T-cell (primary cell): ENCODE results near the gene SLC25A22. TPM values are rescaled to one million over a fixed set of nuclear protein-coding genes. Genes with fewer than 3 reads are reported as not detected.

Source experiments
- ATAC-seq, 4 experiments: fragments of 200-7000 bp in 3 of 4; fragments of 150-1000 bp in 1 of 4; cut with Tn5 transposase; replicated peaks in 1 of 4; 1 replicate in 3 of 4; 2 replicates in 1 of 4; pipeline ENCODE4 v1.10.0; 2021; ENCODE audit warnings: moderate library complexity in 3 of 4, mild to moderate bottlenecking in 2 of 4, moderate number of reproducible peaks in 1 of 4
- CTCF ChIA-PET, 2 donors: fragments of 300-600 bp; sonication (Branson Sonifier 250); formaldehyde crosslinking; loops; one replicate each; lab custom pipeline; 2022; ENCODE audit warnings: antibody characterized with exemption in 2 of 2; lab: Charles Lee
- POLR2A ChIA-PET, 2 donors: fragments of 300-600 bp; sonication (Branson Sonifier 250); formaldehyde crosslinking; loops; one replicate each; lab custom pipeline; 2022; ENCODE audit warnings: antibody characterized with exemption in 2 of 2; lab: Charles Lee
- DNase-seq, 35 experiments: peaks; one replicate each; pipeline versions ENCODE4 v3.0.0 to v3.0.0-alpha.2; 2013 to 2023
- H3K27ac ChIP-seq: one replicate; pipeline ENCODE4 v1.5.1; 2013; ENCODE audit warnings: low read length
- H3K27me3 ChIP-seq, 2 experiments: replicated peaks in 1 of 2; 1 replicate in 1 of 2; 2 replicates in 1 of 2; pipeline versions ENCODE4 v1.6.1 to v1.7.0; 2013; ENCODE audit warnings: low read length in 1 of 2, mixed read lengths in 1 of 2; ENCODE audit not compliant: control insufficient read depth in 2 of 2, insufficient read depth in 2 of 2; ENCODE audit errors: extremely low read depth in 1 of 2
- H3K36me3 ChIP-seq, 2 donors: 1 replicate in 1 of 2; 2 replicates in 1 of 2; pipeline versions ENCODE4 v1.6.1 to v1.7.0; 2013; ENCODE audit warnings: low read length in 1 of 2; ENCODE audit not compliant: control insufficient read depth in 2 of 2, insufficient read depth in 1 of 2; ENCODE audit errors: extremely low read depth in 1 of 2
- H3K4me1 ChIP-seq, 2 experiments: 1 replicate in 1 of 2; 2 replicates in 1 of 2; pipeline versions ENCODE4 v1.6.1 to v1.7.0; 2013; ENCODE audit warnings: low read length in 2 of 2, mixed read lengths in 1 of 2; ENCODE audit not compliant: insufficient read depth in 2 of 2, control insufficient read depth in 1 of 2; ENCODE audit errors: extremely low read depth in 1 of 2
- H3K4me3 ChIP-seq, 2 donors: 1 replicate in 1 of 2; 2 replicates in 1 of 2; pipeline versions ENCODE4 v1.5.1 to v1.7.0; 2013; ENCODE audit warnings: mild to moderate bottlenecking in 2 of 2, low read length in 1 of 2, moderate library complexity in 1 of 2; ENCODE audit not compliant: control insufficient read depth in 1 of 2; ENCODE audit errors: extremely low read depth in 1 of 2
- H3K9me3 ChIP-seq: 2 replicates; pipeline ENCODE4 v1.7.0; 2013
- H3K27ac Mint-ChIP-seq, 2 donors: one replicate each; pipeline ENCODE4 v1.8.0; 2020 to 2021; ENCODE audit warnings: mild to moderate bottlenecking in 2 of 2, mixed read lengths in 2 of 2
- H3K27me3 Mint-ChIP-seq, 2 donors: one replicate each; pipeline ENCODE4 v1.8.0; 2021 to 2022; ENCODE audit warnings: mixed read lengths in 2 of 2
- H3K36me3 Mint-ChIP-seq: one replicate; pipeline ENCODE4 v1.8.0; 2021; ENCODE audit warnings: mixed read lengths
- H3K4me1 Mint-ChIP-seq, 3 donors: one replicate each; pipeline ENCODE4 v1.8.0; 2020 to 2022; ENCODE audit warnings: mixed read lengths in 3 of 3, mild to moderate bottlenecking in 1 of 3
- H3K4me3 Mint-ChIP-seq, 3 donors: one replicate each; pipeline ENCODE4 v1.8.0; 2020 to 2022; ENCODE audit warnings: mild to moderate bottlenecking in 3 of 3, mixed read lengths in 3 of 3, moderate library complexity in 3 of 3
- H3K9me3 Mint-ChIP-seq, 3 donors: one replicate each; pipeline ENCODE4 v1.8.0; 2020 to 2022; ENCODE audit warnings: mixed read lengths in 3 of 3
- WGBS: methylation state at CpG from one replicate; pipeline ENCODE4 v1.1.5; 2013; ENCODE audit warnings: missing lambda C conversion rate; ENCODE audit not compliant: insufficient coverage; 5-methylcytosine and 5-hydroxymethylcytosine counted together
- total RNA-seq, 35 experiments: library from RNA in 6 of 35; stranded (reverse) in 6 of 35; fragments of 120-200 nt in 1 of 35; gene quantifications; one replicate each; pipeline versions ENCODE4 v1.2.1 to v1.2.4 and lab custom pipeline; 2013 to 2026

Gene SLC25A22
- total RNA-seq, 5 donors from 2014 or later (not counting 1 experiment from before 2014, with no cell fraction given): 22.4 to 37.4 (median 35.1) TPM

DNA sequence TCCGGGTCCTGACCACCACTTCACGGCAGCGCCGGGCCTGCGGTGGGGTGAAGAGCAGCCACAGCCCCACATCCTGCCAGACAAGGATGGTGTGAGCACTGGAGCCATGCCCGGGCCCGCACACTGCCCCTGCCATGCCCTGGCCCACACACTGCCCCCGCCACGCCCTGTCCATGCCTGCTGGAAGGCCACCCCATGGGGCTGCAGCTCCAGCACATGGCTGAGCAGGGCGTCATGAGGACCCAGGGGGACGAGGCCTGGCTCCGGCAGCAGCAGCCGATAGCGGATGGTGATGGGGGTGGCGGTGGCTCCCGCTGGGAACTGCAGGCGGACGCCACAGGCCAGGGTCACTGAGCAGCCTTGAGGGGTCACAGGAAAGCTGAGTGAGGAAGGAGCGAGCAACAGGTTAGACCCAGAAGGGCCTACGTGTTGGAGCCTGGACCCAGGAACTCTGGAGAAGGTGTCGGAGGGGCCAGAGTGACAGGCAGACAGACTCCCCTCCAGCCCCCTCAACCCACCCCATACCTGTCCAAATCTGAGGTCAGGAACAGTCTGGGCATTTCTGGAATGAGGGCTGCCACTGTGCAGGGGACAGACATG, 4.0 kb upstream of the SLC25A22 start:
- Histone ChIP-seq H3K9me3 (no peaks in the 10 kb centered on the region), H3K27me3 (no peaks in the 10 kb centered on the region), H3K4me3 (no peak overlapping the region), H3K4me1 (peaks cover 15 to 46% of the 10 kb centered on the region in 2 experiments), H3K27ac (no peak overlapping the region), H3K36me3 (peaks cover 9 to 21% of the 10 kb centered on the region in 2 donors)
- POLR2A ChIA-PET: no interaction called here
- peak overlapping the region in 1 of 3 donors; percentile 50 for H3K4me3 Mint-ChIP-seq
- no peaks in the 10 kb centered on the region for H3K36me3 Mint-ChIP-seq
- H3K9me3 Mint-ChIP-seq: no peaks in the 10 kb centered on the region
- peaks cover 2 to 15% (median 12%) of the 10 kb centered on the region in 3 donors for H3K4me1 Mint-ChIP-seq
- no peak overlapping the region for H3K27ac Mint-ChIP-seq
- DNase-seq (no peak), ATAC-seq (no peak)
- 96% methylated on average over 18 of the region's 21 CpGs for WGBS
- no peaks in the 10 kb centered on the region for H3K27me3 Mint-ChIP-seq
- CTCF ChIA-PET: no interaction called here

DNA sequence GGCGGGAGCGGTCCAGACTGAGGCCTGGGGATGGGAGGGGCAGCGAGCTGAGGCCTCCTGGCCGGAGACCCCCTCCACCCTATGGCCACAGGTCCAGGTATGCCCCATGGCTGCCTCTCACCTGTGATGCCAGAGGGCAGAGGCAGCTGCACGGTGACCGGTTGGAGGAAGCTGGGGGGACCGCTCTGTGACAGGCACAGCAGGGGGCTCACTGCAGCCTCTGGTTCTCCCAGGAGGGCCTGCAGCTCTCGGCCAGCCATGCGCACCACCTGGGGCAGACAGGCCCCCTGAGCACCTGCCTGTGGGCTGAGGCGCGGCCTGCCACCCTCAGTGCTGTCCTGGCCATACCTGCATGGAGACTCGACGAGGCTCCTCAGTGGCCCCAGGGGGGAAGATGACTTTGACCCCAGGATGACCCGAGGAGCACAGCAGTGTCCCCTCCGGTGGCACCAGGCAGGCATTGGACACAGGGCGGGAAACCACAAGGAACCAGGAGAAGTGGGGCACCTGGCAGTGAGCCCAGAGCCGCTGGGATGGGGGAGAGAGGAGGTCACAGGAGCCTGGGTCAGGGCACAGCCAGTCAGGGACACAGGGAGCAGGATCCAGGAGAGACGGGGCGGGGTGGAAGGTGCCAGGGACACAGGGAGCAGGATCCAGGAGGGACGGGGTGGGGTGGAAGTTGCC, 3.2 kb upstream of the SLC25A22 start:
- no peaks in the 10 kb centered on the region for H3K9me3 ChIP-seq
- ChIA-PET POLR2A (interaction anchor here in 1 of 2 donors (1.0 kb wide), 1 partner anchor 75 kb away, joined by 5 read pairs; no protein-coding TSS in a partner anchor), CTCF (no interaction called here)
- peaks cover 24 to 55% of the 10 kb centered on the region in 2 experiments for H3K4me1 ChIP-seq
- peaks cover 10 to 23% (median 18%) of the 10 kb centered on the region in 3 donors for H3K4me1 Mint-ChIP-seq
- DNase-seq: no peak
- no peaks in the 10 kb centered on the region for H3K36me3 Mint-ChIP-seq
- H3K27me3 Mint-ChIP-seq: no peaks in the 10 kb centered on the region
- WGBS: 99% methylated on average over 20 of the region's 20 CpGs
- no peak overlapping the region for H3K27ac Mint-ChIP-seq
- H3K27me3 ChIP-seq: no peaks in the 10 kb centered on the region
- no peak overlapping the region for H3K27ac ChIP-seq
- ATAC-seq: no peak
- H3K4me3 Mint-ChIP-seq: no peak overlapping the region
- H3K36me3 ChIP-seq: peaks cover 9 to 21% of the 10 kb centered on the region in 2 donors
- no peak overlapping the region for H3K4me3 ChIP-seq
- no peaks in the 10 kb centered on the region for H3K9me3 Mint-ChIP-seq

DNA sequence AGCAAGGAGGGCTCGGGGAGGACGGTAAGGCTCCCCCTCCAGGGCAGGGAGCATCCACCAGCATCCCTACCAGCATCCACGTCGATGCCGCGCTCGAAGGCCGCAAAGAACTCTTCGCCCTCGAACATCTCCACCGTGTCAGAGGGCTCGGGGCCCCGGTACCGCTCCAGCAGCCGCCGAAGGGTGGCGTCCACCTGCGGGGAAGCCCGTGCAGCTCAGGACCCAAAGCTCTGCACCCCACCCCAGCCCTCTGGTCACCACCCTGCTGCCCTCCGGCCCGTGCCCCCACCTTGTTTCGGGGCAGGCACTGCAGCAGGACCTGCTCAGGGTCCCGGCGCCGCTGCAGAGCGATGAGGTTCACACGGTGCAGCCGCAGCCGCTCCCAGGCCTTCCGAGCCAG, 2.4 kb upstream of the SLC25A22 start:
- Histone ChIP-seq H3K27me3 (no peaks in the 10 kb centered on the region), H3K36me3 (peaks cover 9 to 21% of the 10 kb centered on the region in 2 donors), H3K27ac (no peak overlapping the region), H3K9me3 (no peaks in the 10 kb centered on the region), H3K4me1 (peaks cover 25 to 57% of the 10 kb centered on the region in 2 experiments), H3K4me3 (no peak overlapping the region)
- no peak overlapping the region for H3K4me3 Mint-ChIP-seq
- no peaks in the 10 kb centered on the region for H3K27me3 Mint-ChIP-seq
- ATAC-seq: no peak
- POLR2A ChIA-PET: interaction anchor here in 1 of 2 donors (1.0 kb wide), 1 partner anchor 75 kb away, joined by 5 read pairs; no protein-coding TSS in a partner anchor
- CTCF ChIA-PET: no interaction called here
- no peak overlapping the region for H3K27ac Mint-ChIP-seq
- peaks cover 16 to 26% (median 18%) of the 10 kb centered on the region in 3 donors for H3K4me1 Mint-ChIP-seq
- WGBS: 97% methylated on average over 26 of the region's 30 CpGs
- H3K9me3 Mint-ChIP-seq: no peaks in the 10 kb centered on the region
- DNase-seq: no peak
- H3K36me3 Mint-ChIP-seq: no peaks in the 10 kb centered on the region

DNA sequence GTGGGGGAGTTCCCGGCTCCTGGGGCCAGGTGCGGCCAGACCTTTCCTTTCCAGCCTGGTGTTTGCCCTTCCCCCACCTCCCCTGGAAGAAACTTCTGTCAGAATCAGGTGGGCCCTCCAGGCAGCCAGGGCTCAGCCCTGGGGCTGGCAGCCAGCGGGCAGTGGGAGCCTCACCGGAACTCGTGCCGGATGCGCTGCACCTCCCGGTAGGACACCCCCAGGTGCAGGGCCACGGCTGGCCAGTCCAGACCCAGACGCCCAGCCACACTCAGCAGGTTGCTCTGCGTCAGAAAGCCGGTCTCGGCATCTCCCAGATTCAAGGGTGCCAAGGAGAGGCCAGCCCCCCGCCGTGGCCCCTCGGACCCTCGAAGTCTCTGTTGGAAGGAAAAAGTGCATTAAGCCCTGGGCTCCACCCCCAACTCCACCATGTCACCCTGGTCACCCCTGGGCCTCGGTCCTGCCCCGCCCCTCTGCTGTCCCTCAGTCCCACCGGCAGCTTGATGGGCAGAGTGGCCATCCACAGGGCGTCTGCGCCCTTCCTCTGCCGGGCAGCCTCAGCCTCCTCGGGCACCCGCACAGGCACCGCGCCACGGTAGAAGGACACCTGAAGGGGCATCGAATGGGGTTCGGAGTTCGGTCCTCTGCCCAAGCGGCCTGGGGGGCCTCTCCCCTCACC, 1.7 kb upstream of the SLC25A22 start:
- no peak for DNase-seq
- no peaks in the 10 kb centered on the region for H3K9me3 Mint-ChIP-seq
- Histone ChIP-seq H3K9me3 (no peaks in the 10 kb centered on the region), H3K36me3 (peaks cover 9 to 21% of the 10 kb centered on the region in 2 donors), H3K4me1 (peaks cover 26 to 61% of the 10 kb centered on the region in 2 experiments), H3K27ac (no peak overlapping the region), H3K27me3 (no peaks in the 10 kb centered on the region), H3K4me3 (no peak overlapping the region)
- H3K27me3 Mint-ChIP-seq: no peaks in the 10 kb centered on the region
- WGBS: over 99% methylated on average over 25 of the region's 32 CpGs
- POLR2A ChIA-PET: no interaction called here
- H3K4me3 Mint-ChIP-seq: peak overlapping the region in 1 of 3 donors; percentile 88
- H3K27ac Mint-ChIP-seq: no peak overlapping the region
- H3K4me1 Mint-ChIP-seq: peaks cover 16 to 26% (median 17%) of the 10 kb centered on the region in 3 donors
- H3K36me3 Mint-ChIP-seq: no peaks in the 10 kb centered on the region
- CTCF ChIA-PET: interaction anchor here in 1 of 2 donors (0.6 kb wide), 1 partner anchor 106 kb away, joined by 3 read pairs; no protein-coding TSS in a partner anchor
- no peak for ATAC-seq

DNA sequence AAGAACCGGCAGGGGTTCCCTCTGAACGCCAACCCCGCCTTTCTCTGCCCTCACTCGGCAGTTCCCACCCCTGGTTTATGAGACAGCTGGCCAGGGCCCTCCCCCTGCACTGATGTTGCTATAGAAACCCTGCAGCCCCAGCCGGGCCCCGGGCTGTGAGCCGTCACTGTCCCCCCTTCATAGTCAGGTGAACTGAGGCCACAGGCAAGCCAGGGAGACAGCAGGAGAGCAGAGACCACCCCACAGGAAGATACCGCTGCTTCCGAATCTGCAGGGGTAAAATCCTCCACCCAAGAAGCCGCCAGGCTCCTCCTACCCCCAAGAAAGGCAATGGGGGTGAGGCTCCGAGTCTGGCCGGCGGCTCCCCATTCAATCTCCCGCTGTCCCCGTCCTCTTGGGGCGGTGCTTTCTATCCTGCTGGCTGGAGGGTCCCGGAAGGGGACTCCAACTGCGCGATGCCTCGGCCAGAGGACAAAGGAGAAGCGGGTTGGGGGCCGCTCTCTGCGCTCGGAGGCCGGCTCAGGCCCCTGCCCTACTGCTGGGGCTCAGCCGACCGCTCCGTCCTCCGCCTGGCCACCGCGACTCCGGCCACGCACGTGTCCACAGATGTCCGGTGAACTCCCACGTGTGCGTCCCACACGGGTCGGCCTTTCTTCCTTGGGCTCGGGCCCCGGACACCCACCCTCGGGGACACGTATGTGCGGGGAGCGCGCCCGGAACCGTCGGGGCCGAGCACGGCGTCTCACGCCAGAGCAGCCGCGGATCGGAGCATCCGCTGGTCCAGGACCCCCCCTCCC, 587 bp downstream of the SLC25A22 start:
- Histone ChIP-seq H3K27ac (peak overlapping the region; percentile 87), H3K4me1 (peaks cover 14 to 49% of the 10 kb centered on the region in 2 experiments), H3K36me3 (peaks cover 15 to 30% of the 10 kb centered on the region in 2 donors), H3K9me3 (no peaks in the 10 kb centered on the region), H3K4me3 (peak overlapping the region; percentile 83 to 93), H3K27me3 (peaks cover 0 to 3% of the 10 kb centered on the region in 2 experiments)
- Mint-ChIP-seq H3K27me3 (no peaks in the 10 kb centered on the region), H3K27ac (peak overlapping the region; percentile 91), H3K36me3 (no peaks in the 10 kb centered on the region), H3K4me1 (peaks cover 10 to 21% (median 16%) of the 10 kb centered on the region in 3 donors), H3K4me3 (peak overlapping the region; percentile 79 to 89 (median 88)), H3K9me3 (no peaks in the 10 kb centered on the region)
- CTCF ChIA-PET: interaction anchor here in 1 of 2 donors (1.3 kb wide), 1 partner anchor 19 kb away, joined by 3 read pairs; no protein-coding TSS in a partner anchor
- DNase-seq: peak; percentile 39 to 87 (median 72)
- ATAC-seq: peak; percentile 53 to 63 (median 58)
- under 1% methylated on average over 54 of the region's 57 CpGs for WGBS
- POLR2A ChIA-PET: no interaction called here
